Endothelial cell of umbilical vein (primary cell): ENCODE measurements around the gene ACIN1.

Source experiments
- CTCF ChIP-seq, 2 donors: IDR thresholded peaks; 1 replicate in 1 of 2; 2 replicates in 1 of 2; pipeline ENCODE4 v1.5.1; 2011; ENCODE audit warnings: low read length in 2 of 2, mild to moderate bottlenecking in 2 of 2, moderate library complexity in 2 of 2, control low read depth in 1 of 2, inconsistent platforms in 1 of 2, low read depth in 1 of 2; ENCODE audit not compliant: insufficient read depth in 1 of 2; ENCODE audit errors: extremely low read depth in 1 of 2
- EZH2 ChIP-seq: IDR thresholded peaks from 2 replicates; pipeline ENCODE4 v1.6.1; 2012; ENCODE audit warnings: borderline replicate concordance, low read depth, mild to moderate bottlenecking, moderate library complexity, low read length, inconsistent platforms; ENCODE audit not compliant: severe bottlenecking
- FOS ChIP-seq: IDR thresholded peaks from 2 replicates; pipeline ENCODE4 v1.6.1; 2011; ENCODE audit warnings: mild to moderate bottlenecking, low read length, moderate library complexity, borderline replicate concordance; ENCODE audit not compliant: insufficient read depth
- GATA2 ChIP-seq: IDR thresholded peaks from 2 replicates; pipeline ENCODE4 v1.7.0; 2011; ENCODE audit warnings: low read depth, mild to moderate bottlenecking, moderate library complexity, mixed read lengths, low read length; ENCODE audit not compliant: insufficient read length, insufficient read depth
- JUN ChIP-seq: IDR thresholded peaks from 2 replicates; pipeline ENCODE4 v1.6.1; 2011; ENCODE audit warnings: borderline replicate concordance, low read depth; ENCODE audit not compliant: insufficient read length, insufficient read depth
- MAX ChIP-seq: IDR thresholded peaks from 2 replicates; pipeline ENCODE4 v1.6.1; 2011; ENCODE audit not compliant: insufficient read depth, insufficient read length
- MYC ChIP-seq: IDR thresholded peaks from one replicate; pipeline ENCODE4 v1.6.1; 2011; ENCODE audit warnings: mild to moderate bottlenecking, low read depth, low read length
- POLR2A ChIP-seq: IDR thresholded peaks from 2 replicates; pipeline ENCODE4 v1.6.1; 2012; ENCODE audit warnings: low read depth, mild to moderate bottlenecking, control low read depth, low read length
- POLR2AphosphoS5 ChIP-seq: IDR thresholded peaks from 2 replicates; pipeline ENCODE4 v1.6.1; 2012; ENCODE audit warnings: low read depth, mild to moderate bottlenecking, control low read depth, low read length, moderate library complexity; ENCODE audit not compliant: insufficient read depth

GRCh38 chr14:23117371-23118020 is 22.6 kb upstream of the ACIN1 start:
- TF ChIP-seq MAX: no peak
- TF ChIP-seq FOS: no peak
- TF ChIP-seq POLR2A: no peak
- TF ChIP-seq GATA2: no peak
- no peak for TF ChIP-seq CTCF (IDR thresholded peaks at IDR 0.05; ENCODE audit: extremely low read depth in 1 of 2, insufficient read depth in 1 of 2, low read depth in 1 of 2, low read length in 2 of 2)
- TF ChIP-seq EZH2: no peak
- no peak for TF ChIP-seq MYC
- no peak for TF ChIP-seq POLR2AphosphoS5
- no peak for TF ChIP-seq JUN
